HG02571 (cell line): Measurements from ENCODE around the gene ERO1B.
"Not testable (repeated sequence)": the region's sequence is repeated elsewhere in the genome, so short reads cannot be mapped to it uniquely, and the experiment has no call there.

ENCODE experiments used
- ATAC-seq: cut with Tn5 transposase; IDR thresholded peaks from one replicate; pipeline ENCODE4 v1.9.1; 2021; ENCODE audit warnings: mild to moderate bottlenecking, moderate library complexity; ENCODE audit not compliant: unreplicated experiment

Gene ERO1B

GRCh38 chr1:236281654-236282424 lies at the start of gene ERO1B:
ERO1B (minus strand) TSS chr1:236281958; CDS start chr1:236281783, 175 bp downstream.
- ATAC-seq, result peak; percentile 79

- ATAC-seq, result not testable (repeated sequence)
These were observed 49.7 kb upstream of the ERO1B start for GRCh38 chr1:236331412-236331811.

GRCh38 chr1:236326432-236326831 lies 44.7 kb upstream of the ERO1B start:
- ATAC-seq, result no peak

GRCh38 chr1:236325567-236325966 lies 43.8 kb upstream of the ERO1B start:
- no peak for ATAC-seq

DNA sequence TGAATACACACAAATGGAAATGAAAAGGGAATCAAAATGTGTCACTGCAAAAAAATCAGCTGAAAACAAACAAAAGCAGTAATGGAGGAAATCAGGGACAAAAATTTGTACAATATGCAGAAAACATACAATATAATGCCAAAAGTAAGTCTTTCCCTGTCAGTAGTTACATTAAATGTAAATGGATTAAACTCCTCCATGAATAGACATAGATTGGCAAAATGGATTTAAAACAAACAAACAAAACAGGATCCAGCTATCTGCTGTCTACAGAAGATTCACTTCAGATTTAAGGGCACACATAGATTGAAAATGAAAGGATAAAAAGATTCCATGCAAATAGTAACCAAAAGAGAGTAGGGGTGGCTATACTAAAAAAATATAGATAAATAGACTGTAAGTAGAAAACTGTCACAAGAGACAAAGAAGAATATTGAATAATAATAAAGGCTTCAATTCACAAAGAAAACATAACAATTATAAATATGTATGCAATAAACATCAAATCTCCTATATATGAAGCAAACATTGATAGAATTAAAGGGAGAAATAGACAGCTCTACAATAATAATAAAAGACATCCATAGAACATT lies 42.2 kb upstream of the ERO1B start:
- ATAC-seq, result no peak

DNA sequence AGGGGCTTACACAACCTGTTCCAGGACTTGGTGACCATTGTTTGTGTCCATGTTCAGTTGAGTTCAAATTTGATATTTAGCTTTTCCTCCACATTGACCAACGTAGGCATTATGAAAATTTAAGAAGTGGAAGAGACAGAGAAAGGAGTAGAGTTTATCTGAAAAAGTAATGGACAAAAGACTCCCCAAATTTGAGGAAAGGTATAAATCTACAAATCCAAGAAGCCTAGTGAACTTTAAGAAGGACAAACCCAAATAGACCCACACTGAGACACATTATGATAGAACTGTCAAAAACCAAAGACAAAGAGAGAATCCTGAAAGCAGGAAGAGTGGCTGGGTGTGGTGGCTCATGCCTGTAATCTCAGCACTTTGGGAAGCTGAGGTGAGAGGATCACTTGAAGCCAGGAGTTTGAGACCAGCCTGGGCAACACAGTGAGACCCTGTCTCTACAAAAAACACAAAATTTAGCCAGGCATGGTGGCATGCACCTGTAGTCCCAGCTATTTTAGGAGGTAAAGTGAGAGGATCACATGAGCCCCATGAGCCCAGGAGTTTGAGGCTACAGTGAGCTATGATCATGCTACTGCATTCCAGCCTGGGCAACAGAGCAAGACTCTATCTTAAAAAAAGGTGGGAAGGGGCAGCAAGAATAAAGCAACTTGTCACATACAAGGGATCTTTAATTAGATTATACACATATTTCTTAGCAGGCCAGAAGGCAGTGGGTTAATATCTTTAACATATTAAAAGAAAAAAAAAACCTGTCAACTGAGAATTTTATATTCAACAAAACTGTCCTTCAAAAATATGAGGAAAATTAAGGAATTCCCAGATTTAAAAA lies 41.0 kb upstream of the ERO1B start:
- ATAC-seq, result no peak

- no peak for ATAC-seq
These were observed 39.3 kb upstream of the ERO1B start for GRCh38 chr1:236321101-236321500.

GRCh38 chr1:236320671-236321070 lies 38.9 kb upstream of the ERO1B start:
- ATAC-seq, result no peak

- no peak for ATAC-seq
These were observed 38.5 kb upstream of the ERO1B start for GRCh38 chr1:236320214-236320613.

- no peak for ATAC-seq
These were observed 34.7 kb upstream of the ERO1B start for GRCh38 chr1:236316437-236316836.

GRCh38 chr1:236315518-236315917 lies 33.8 kb upstream of the ERO1B start:
- no peak for ATAC-seq

- no peak for ATAC-seq
These were observed 33.3 kb upstream of the ERO1B start for GRCh38 chr1:236315092-236315491.

DNA sequence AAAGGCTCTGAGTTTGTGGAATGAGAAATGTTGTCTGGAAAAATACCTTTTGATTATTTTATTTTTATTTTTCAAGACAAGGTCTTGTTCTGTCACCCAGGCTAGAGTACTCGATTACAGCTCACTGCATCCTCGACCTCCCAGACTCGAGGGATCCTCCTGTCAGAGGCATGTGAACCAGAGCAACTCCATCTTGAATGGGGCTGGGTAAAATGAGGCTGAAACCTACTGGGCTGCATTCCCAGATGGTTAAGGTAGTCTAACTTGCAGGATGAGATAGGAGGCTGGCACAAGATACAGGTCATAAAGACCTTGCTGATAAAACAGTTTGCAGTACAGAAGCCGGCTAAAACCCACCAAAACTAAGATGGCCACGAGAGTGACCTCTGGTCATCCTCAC lies 32.3 kb upstream of the ERO1B start:
- ATAC-seq, result not testable (repeated sequence)

GRCh38 chr1:236313427-236313826 lies 31.7 kb upstream of the ERO1B start:
- no peak for ATAC-seq

GRCh38 chr1:236311040-236311439 lies 29.3 kb upstream of the ERO1B start:
- no peak for ATAC-seq

GRCh38 chr1:236308827-236309226 lies 27.1 kb upstream of the ERO1B start:
- no peak for ATAC-seq

- no peak for ATAC-seq
These were observed 25.7 kb upstream of the ERO1B start for GRCh38 chr1:236307435-236307834.

GRCh38 chr1:236304682-236305081 lies 22.9 kb upstream of the ERO1B start:
- no peak for ATAC-seq

- no peak for ATAC-seq
These were observed 21.9 kb upstream of the ERO1B start for GRCh38 chr1:236303675-236304074.

- ATAC-seq, result no peak
These were observed 21.2 kb upstream of the ERO1B start for GRCh38 chr1:236302941-236303340.

GRCh38 chr1:236301958-236302335 lies 20.2 kb upstream of the ERO1B start:
- ATAC-seq, result no peak
